ENCODE measurements around the gene CDK18. TPM values are rescaled to one million over a fixed set of nuclear protein-coding genes. Genes with fewer than 3 reads are reported as not detected.

Gene CDK18
- total and polyA plus RNA-seq, 8 donors: 3.7 to 174 (median 41.3) TPM

DNA sequence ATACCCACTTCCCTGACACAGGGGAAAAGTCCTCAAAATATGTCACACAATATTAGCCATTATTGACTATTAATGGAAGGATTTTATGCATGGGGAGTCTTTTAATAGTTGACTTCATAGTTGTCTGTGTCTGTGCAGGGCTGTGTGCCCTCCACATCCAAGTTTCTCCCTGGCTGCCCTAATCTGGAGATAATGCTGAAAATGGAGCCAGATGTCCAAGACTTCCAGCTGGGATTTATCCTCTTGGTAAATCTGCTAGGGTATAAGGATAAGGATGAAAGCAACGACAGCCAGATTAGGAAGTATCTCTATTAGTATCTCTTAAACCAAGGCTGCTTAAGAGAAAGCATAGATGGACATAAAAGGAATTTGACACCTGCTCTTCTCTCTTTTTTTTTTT, 42.1 kb downstream of the CDK18 start:
- intact Hi-C loops (cut with DNase I; ENCODE audit: low total_unique reads): no loop called here
- 53 to 76% (median 64%) methylated on average over 1 of the region's 1 CpG for WGBS, 5 donors
- H3K9me3 ChIP-seq: no peaks in the 10 kb centered on the region

DNA sequence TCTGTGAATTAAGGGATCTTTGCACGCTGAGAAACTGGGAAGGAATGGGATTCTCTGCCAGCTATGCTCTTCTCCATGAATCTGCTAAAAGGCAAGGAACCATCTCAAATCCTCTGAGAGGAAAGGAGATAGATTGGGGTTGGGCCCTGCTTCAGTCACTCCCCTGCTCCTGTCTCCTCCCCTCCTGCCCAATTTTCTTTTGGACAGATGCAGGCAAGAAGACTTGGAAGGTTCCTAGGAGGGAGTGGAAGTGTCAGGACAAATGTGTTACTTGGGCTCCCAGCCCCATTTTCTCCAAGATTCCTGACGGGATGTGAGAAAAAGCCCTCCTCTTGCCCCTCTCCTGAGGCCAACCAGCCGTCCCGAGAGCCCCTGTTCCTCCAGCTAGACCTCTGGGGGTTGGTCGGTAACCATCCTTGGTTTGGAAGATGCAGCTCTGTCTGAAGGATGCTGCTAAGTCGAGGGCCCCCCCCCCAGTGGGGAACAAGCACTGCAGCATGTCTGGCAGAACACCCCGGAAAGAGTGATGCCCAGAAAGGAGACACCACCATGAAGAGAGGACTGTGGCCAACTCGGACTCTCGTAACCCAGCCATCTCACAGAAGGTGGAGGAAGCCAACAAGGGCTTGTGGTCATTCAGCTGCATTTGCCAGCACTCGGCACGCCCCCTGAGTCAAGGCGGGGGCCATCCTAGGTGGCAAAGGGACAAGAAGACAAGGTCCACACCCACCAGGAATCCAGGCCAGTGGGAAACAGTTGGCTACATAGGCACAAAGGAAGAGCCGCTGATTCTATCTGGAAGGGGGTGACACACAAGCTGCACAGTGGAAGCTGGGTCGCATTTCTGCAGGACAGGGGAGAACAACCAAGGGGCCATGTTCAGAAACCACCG, 43.7 kb downstream of the CDK18 start:
- TF ChIP-seq, protein P1, sequence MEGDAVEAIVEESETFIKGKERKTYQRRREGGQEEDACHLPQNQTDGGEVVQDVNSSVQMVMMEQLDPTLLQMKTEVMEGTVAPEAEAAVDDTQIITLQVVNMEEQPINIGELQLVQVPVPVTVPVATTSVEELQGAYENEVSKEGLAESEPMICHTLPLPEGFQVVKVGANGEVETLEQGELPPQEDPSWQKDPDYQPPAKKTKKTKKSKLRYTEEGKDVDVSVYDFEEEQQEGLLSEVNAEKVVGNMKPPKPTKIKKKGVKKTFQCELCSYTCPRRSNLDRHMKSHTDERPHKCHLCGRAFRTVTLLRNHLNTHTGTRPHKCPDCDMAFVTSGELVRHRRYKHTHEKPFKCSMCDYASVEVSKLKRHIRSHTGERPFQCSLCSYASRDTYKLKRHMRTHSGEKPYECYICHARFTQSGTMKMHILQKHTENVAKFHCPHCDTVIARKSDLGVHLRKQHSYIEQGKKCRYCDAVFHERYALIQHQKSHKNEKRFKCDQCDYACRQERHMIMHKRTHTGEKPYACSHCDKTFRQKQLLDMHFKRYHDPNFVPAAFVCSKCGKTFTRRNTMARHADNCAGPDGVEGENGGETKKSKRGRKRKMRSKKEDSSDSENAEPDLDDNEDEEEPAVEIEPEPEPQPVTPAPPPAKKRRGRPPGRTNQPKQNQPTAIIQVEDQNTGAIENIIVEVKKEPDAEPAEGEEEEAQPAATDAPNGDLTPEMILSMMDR (IDR thresholded peaks at IDR 0.05): no peak
- TF ChIP-seq POLR2A (IDR thresholded peaks at IDR 0.05): no peak
- TF ChIP-seq EP300 (IDR thresholded peaks at IDR 0.05): no peak
- no peak for TF ChIP-seq POLR2AphosphoS5 (IDR thresholded peaks at IDR 0.05)
- Histone ChIP-seq H3K36me3 (no peaks in the 10 kb centered on the region), H3K27ac (no peak overlapping the region), H3K4me3 (no peak overlapping the region), H3K9me3 (no peaks in the 10 kb centered on the region), H3K4me1 (peaks cover 10 to 15% (median 12%) of the 10 kb centered on the region in 4 donors), H3K27me3 (peaks cover 0 to 56% (median 0%) of the 10 kb centered on the region in 3 donors)
- DNase-seq: peak in 1 of 2 donors; percentile 21
- WGBS, 5 donors: 63 to 74% (median 74%) methylated on average over 15 of the region's 15 CpGs
- intact Hi-C loops (cut with DNase I; ENCODE audit: low total_unique reads): no loop called here

More for the DNA sequence above, 42.1 kb downstream of the CDK18 start:
- TF ChIP-seq POLR2A (IDR thresholded peaks at IDR 0.05): no peak
- no peak for TF ChIP-seq EP300 (IDR thresholded peaks at IDR 0.05)
- no peak for TF ChIP-seq POLR2AphosphoS5 (IDR thresholded peaks at IDR 0.05)
- TF ChIP-seq, protein P1 (IDR thresholded peaks at IDR 0.05): no peak
- Histone ChIP-seq H3K27me3 (peaks cover 0 to 62% (median 0%) of the 10 kb centered on the region in 3 donors), H3K4me3 (no peak overlapping the region), H3K36me3 (no peaks in the 10 kb centered on the region), H3K27ac (no peak overlapping the region), H3K4me1 (peaks cover 10 to 18% (median 17%) of the 10 kb centered on the region in 4 donors)
- DNase-seq: no peak

DNA sequence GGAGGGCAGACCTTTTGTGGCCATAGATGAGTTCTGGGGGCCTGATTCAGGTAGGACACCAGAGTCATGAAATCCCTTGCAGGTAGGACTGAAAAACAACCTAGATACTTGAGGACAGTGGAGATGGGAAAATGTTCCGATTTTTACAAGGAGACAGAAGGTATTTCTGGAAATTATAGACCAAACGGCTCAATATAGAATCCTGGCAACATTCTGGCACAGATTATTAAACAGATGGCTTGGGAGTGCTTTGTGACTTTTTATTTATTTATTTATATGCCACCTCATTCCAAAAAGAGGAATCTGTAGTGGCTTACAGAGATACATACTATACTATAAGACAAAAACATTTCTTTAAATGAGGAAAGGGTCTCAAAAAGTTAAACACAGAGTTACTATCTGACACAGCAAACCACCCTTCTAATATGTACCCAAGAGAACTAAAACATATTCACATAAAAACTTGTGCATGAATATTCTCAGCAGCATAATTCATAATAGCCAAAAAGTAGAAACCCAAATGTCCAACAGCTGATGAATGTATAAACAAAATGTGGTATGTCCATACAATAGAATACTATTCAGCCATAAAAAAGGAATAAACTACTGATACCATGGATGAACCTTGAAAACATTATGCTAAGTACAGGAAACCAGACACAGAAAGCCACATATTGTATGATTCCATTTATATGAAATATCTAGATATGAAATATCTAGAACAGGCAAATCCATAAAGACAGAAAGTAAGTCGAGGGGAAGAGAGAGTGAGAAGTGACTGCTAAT, 49.8 kb downstream of the CDK18 start:
- Histone ChIP-seq H3K27me3 (peaks cover 0 to 14% (median 0%) of the 10 kb centered on the region in 3 donors), H3K4me3 (no peak overlapping the region), H3K4me1 (no peaks in the 10 kb centered on the region), H3K9me3 (peaks cover 0 to 13% (median 10%) of the 10 kb centered on the region in 4 donors), H3K27ac (no peak overlapping the region), H3K36me3 (no peaks in the 10 kb centered on the region)
- WGBS, 5 donors: 80 to 92% (median 83%) methylated on average over 3 of the region's 3 CpGs
- intact Hi-C loops (cut with DNase I; ENCODE audit: low total_unique reads): no loop called here
- no peak for DNase-seq
- no peak for TF ChIP-seq POLR2AphosphoS5 (IDR thresholded peaks at IDR 0.05)
- TF ChIP-seq POLR2A (IDR thresholded peaks at IDR 0.05): no peak
- TF ChIP-seq EP300 (IDR thresholded peaks at IDR 0.05): no peak
- TF ChIP-seq, protein P1 (IDR thresholded peaks at IDR 0.05): no peak

DNA sequence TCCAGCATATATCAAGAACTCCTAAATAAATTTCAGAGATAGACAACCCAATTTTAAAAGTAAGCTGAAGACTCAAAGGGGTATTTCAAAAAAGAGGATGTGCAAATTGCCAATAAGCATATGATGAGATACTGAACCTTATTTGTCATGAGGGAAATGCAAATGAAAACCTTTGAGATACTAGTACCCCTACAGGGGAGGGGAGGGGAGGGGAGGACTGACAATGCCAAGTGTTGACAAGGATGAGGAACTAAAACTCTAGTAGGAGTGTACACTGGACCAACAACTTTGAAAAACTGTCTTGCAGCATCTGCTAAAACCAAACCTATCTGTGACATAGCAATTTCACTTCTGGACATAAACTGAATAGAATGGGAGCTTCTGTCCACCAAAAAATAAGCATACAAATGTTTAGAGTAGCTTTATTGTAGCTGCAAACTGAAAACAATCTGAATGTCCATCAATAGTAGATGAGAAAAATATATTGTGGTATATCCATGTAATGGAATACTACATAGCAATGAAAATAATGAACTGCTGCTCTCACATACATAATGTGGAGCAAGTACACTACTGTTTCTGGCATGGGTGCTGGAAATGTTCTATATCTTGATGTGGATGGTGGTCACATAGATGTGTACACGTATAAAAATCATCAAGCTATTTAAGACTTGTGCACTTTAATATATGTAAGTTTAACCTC, 57.2 kb downstream of the CDK18 start:
- intact Hi-C loops (cut with DNase I; ENCODE audit: low total_unique reads): no loop called here
- Histone ChIP-seq H3K27me3 (peaks cover 0 to 26% (median 0%) of the 10 kb centered on the region in 3 donors), H3K36me3 (no peaks in the 10 kb centered on the region), H3K27ac (no peak overlapping the region), H3K9me3 (peaks cover 0 to 18% (median 14%) of the 10 kb centered on the region in 4 donors), H3K4me1 (peaks cover 5 to 28% (median 13%) of the 10 kb centered on the region in 4 donors), H3K4me3 (no peak overlapping the region)
- TF ChIP-seq, protein P1 (IDR thresholded peaks at IDR 0.05): no peak
- TF ChIP-seq EP300 (IDR thresholded peaks at IDR 0.05) (no peak), POLR2AphosphoS5 (IDR thresholded peaks at IDR 0.05) (no peak)
- no peak for DNase-seq
- 91 to 99% (median 94%) methylated on average over 1 of the region's 1 CpG for WGBS, 5 donors

All from stomach (tissue), 9 donors.